Ascending aorta (tissue), 2 donors: ENCODE data around the gene VPS52. TPM values are rescaled to one million over a fixed set of nuclear protein-coding genes. Genes with fewer than 3 reads are reported as not detected.

Source experiments
- DNase-seq, 2 donors: peaks; one replicate each; pipeline ENCODE4 v3.0.0-alpha.2; 2019; ENCODE audit warnings: low spot score in 2 of 2
- H3K27ac ChIP-seq, 2 donors: fragments of 200-600 bp; sonication (generic); one replicate each; pipeline ENCODE4 v1.5.1; 2016 to 2017; ENCODE audit warnings: mild to moderate bottlenecking in 1 of 2
- H3K27me3 ChIP-seq: fragments of 200-600 bp; sonication (generic); one replicate; pipeline ENCODE4 v1.5.1; 2017
- H3K36me3 ChIP-seq, 2 donors: fragments of 200-600 bp; sonication (generic); one replicate each; pipeline ENCODE4 v1.5.1; 2016
- H3K4me1 ChIP-seq, 2 donors: fragments of 200-600 bp; sonication (generic); one replicate each; pipeline ENCODE4 v1.5.1; 2016 to 2017; ENCODE audit warnings: mild to moderate bottlenecking in 1 of 2
- H3K4me3 ChIP-seq, 2 donors: fragments of 200-600 bp; sonication (generic); one replicate each; pipeline ENCODE4 v1.5.1; 2016 to 2017; ENCODE audit warnings: mild to moderate bottlenecking in 1 of 2
- H3K9me3 ChIP-seq, 2 donors: fragments of 200-600 bp; sonication (generic); one replicate each; pipeline ENCODE4 v1.5.1; 2016
- intact Hi-C: fragments of 100-400 bp; cut with DNase I; formaldehyde crosslinking; loops from one replicate; pipeline ENCODE4 v1.15.1; 2023
- total RNA-seq: library from RNA; depleted of rRNA; stranded (reverse); fragments of >200 nt; gene quantifications from one replicate; pipeline ENCODE4 v1.1.0, GENCODE V29; 2016
- TF ChIP-seq, protein P1 (sequence below), 3 experiments: fragments of 200-600 bp in 2 of 3; fragments of 450-650 bp in 1 of 3; sonication (generic) in 2 of 3; IDR thresholded peaks; one replicate each; pipeline ENCODE4 v1.5.1; 2016 to 2019; ENCODE audit warnings: antibody characterized with exemption in 3 of 3, mild to moderate bottlenecking in 1 of 3, moderate library complexity in 1 of 3

Gene VPS52
- total RNA-seq, 1 donor from 2014 or later = 50.1 TPM

DNA sequence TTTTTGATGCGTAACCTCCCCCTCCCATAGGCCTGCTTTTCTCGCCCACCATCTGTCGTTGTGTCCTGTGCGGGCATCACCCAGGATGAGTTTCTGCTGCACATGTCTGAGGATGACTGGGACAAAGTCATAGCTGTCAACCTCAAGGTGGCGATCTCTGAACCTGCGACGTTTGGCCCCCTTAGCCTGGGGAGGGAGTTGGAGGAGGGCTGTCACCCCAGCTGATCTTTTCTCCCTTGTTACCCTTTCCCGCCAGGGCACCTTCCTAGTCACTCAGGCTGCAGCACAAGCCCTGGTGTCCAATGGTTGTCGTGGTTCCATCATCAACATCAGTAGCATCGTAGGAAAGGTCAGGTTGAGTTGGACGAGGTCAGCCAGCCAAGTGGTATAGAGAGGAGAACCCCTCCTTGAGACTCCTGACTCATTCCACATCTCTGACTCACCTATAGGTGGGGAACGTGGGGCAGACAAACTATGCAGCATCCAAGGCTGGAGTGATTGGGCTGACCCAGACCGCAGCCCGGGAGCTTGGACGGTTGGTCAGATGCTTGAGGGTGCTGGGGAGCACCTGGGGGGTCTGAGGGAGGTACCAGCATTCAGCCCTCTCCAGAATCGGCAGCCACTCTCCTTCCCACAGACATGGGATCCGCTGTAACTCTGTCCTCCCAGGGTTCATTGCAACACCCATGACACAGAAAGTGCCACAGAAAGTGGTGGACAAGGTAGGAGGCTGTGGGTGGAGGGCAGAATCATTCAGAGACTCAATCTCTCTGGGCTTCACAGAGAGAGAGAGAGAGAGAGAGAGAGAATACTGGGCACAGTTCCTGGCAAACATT is 66.3 kb downstream of the VPS52 start:
- DNase-seq = peak in 1 of 2 donors; percentile 55
- Histone ChIP-seq H3K4me3 (peak overlapping the region; percentile 49 to 59), H3K27me3 (no peaks in the 10 kb centered on the region), H3K4me1 (peaks cover 6 to 37% of the 10 kb centered on the region in 2 donors), H3K27ac (no peak overlapping the region), H3K36me3 (peaks cover 18 to 31% of the 10 kb centered on the region in 2 donors), H3K9me3 (no peaks in the 10 kb centered on the region)
- TF ChIP-seq, protein P1, sequence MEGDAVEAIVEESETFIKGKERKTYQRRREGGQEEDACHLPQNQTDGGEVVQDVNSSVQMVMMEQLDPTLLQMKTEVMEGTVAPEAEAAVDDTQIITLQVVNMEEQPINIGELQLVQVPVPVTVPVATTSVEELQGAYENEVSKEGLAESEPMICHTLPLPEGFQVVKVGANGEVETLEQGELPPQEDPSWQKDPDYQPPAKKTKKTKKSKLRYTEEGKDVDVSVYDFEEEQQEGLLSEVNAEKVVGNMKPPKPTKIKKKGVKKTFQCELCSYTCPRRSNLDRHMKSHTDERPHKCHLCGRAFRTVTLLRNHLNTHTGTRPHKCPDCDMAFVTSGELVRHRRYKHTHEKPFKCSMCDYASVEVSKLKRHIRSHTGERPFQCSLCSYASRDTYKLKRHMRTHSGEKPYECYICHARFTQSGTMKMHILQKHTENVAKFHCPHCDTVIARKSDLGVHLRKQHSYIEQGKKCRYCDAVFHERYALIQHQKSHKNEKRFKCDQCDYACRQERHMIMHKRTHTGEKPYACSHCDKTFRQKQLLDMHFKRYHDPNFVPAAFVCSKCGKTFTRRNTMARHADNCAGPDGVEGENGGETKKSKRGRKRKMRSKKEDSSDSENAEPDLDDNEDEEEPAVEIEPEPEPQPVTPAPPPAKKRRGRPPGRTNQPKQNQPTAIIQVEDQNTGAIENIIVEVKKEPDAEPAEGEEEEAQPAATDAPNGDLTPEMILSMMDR (IDR thresholded peaks at IDR 0.05) = no peak
- intact Hi-C loops = loop anchor here (5.0 kb wide), 2 partner anchors 187 to 207 kb away; partner anchors contain the start of genes KIFC1 and PHF1

DNA sequence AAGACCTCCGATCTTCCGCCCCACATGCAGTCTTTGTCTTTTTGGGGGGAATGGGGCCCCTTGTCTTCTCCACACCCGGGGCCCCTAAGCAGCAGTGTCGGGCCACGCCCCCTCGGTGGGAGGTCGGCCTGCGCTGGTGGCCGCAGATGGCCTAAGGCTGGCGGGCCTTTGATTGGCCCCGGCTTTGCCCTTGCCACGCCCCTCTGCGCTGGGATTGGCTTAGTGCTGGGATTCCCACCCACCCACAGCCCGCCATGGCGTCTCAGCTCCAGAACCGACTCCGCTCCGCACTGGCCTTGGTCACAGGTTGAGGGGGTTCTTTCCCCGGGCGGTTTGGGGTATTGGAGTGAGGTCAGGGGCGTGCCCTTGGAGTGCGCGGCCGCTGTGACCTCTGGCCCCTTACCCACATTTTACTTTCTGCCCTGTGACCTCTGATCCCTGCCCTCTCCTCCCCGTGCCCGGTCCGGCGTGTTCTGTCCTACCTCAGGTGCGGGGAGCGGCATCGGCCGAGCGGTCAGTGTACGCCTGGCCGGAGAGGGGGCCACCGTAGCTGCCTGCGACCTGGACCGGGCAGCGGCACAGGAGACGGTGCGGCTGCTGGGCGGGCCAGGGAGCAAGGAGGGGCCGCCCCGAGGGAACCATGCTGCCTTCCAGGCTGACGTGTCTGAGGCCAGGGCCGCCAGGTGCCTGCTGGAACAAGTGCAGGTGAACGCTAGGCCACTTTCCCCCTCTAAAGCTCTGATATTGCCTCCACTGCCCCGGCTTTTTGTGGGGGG is 67.1 kb downstream of the VPS52 start, which contains the start of gene HSD17B8:
Gene HSD17B8, plus strand, starts transcription at position 241 of the 776 bp plus-strand sequence. Its CDS starts 14 bp downstream, at position 255.
- H3K36me3 ChIP-seq = peaks cover 18 to 22% of the 10 kb centered on the region in 2 donors
- H3K4me3 ChIP-seq = peak within 1 kb of the TSS; percentile 49 to 59
- no peak within 1 kb of the TSS for H3K27ac ChIP-seq
- H3K4me1 ChIP-seq = peaks cover 6 to 37% of the 10 kb centered on the region in 2 donors
- DNase-seq = peak; percentile 76 to 97
- no peaks in the 10 kb centered on the region for H3K27me3 ChIP-seq
- TF ChIP-seq, protein P1 (IDR thresholded peaks at IDR 0.05) = no peak
- intact Hi-C loops = loop anchor here (5.0 kb wide), 4 partner anchors 113 to 232 kb away; partner anchors contain the start of genes KIFC1, PHF1 and ZBTB22
- H3K9me3 ChIP-seq = no peaks in the 10 kb centered on the region

DNA sequence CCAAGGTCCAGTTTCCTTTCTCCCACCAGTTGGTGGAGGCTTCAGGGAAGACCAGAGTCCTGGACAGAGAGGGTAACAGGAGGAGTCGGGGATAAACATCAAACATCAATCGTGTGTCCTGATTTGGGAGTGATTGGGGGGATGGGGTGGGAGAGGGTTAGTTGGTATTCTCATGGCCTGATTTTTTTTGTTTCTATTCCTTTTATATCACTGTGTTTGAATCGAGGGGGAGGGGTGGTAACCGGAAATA is 67.6 kb downstream of the VPS52 start:
- TF ChIP-seq, protein P1 (IDR thresholded peaks at IDR 0.05) = no peak
- DNase-seq = no peak
- intact Hi-C loops = loop anchor here (5.0 kb wide), 2 partner anchors 113 to 232 kb away; partner anchors contain the start of gene ZBTB22
- H3K9me3 ChIP-seq = no peaks in the 10 kb centered on the region
- H3K27ac ChIP-seq = no peak overlapping the region
- peaks cover 9 to 39% of the 10 kb centered on the region in 2 donors for H3K4me1 ChIP-seq
- peak overlapping the region; percentile 49 to 59 for H3K4me3 ChIP-seq
- H3K27me3 ChIP-seq = no peaks in the 10 kb centered on the region
- peaks cover 18 to 21% of the 10 kb centered on the region in 2 donors for H3K36me3 ChIP-seq

DNA sequence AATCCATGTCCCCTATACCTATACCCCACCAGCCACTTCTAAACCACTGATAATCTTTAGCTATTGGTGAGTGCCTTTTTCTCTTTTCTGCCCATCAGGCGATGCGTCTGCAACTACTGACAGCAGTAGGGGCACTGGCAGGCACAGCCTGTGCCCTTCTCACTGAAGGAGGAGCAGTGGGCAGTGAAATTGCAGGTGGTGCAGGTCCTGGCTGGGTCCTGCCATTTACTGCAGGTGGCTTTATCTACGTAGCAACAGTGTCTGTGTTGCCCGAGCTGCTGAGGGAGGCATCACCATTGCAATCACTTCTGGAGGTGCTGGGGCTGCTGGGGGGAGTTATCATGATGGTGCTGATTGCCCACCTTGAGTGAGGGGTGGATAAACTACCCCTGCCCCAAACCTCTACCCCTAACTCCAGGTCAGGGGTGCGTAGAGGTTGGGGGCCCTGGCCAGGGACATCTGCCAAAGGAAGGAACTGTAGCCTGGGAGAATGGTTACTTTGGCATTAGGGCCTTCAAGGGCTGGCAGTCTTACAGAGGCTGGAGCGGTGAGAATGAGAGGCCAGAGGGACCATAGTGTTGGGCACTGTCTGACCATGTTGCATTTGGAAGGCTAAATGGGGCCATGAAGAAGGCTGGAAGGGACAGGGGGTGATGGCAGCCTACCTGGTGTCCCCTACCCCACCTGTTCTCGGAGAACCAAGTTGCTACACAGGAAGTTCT is 68.1 kb downstream of the VPS52 start:
- intact Hi-C loops = loop anchor here (5.0 kb wide), 2 partner anchors 114 to 231 kb away; partner anchors contain the start of gene ZBTB22
- Histone ChIP-seq H3K4me1 (peaks cover 11 to 39% of the 10 kb centered on the region in 2 donors), H3K36me3 (peaks cover 18 to 21% of the 10 kb centered on the region in 2 donors), H3K4me3 (peak overlapping the region in 1 of 2 donors; percentile 59), H3K9me3 (no peaks in the 10 kb centered on the region), H3K27me3 (no peaks in the 10 kb centered on the region), H3K27ac (no peak overlapping the region)
- DNase-seq = peak in 1 of 2 donors; percentile 50
- TF ChIP-seq, protein P1 (IDR thresholded peaks at IDR 0.05) = no peak

DNA sequence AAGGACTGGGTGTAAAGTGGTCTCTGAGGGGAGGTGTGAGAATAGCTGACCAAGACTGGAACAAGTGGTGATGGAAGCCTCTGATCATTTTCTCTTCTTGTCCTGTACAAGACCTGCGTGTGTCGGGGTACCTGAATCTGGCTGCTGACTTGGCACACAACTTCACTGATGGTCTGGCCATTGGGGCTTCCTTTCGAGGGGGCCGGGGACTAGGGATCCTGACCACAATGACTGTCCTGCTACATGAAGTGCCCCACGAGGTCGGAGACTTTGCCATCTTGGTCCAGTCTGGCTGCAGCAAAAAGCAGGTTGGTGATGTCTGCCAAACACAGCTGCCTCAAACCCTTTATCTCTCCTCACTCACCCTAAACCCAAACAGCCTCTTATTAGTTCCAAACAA is 68.9 kb downstream of the VPS52 start:
- peak in 1 of 2 donors; percentile 56 for DNase-seq
- TF ChIP-seq, protein P1 (IDR thresholded peaks at IDR 0.05) = no peak
- Histone ChIP-seq H3K36me3 (peaks cover 18 to 21% of the 10 kb centered on the region in 2 donors), H3K4me3 (peak overlapping the region in 1 of 2 donors; percentile 91), H3K27ac (no peak overlapping the region), H3K4me1 (peaks cover 16 to 42% of the 10 kb centered on the region in 2 donors), H3K27me3 (no peaks in the 10 kb centered on the region), H3K9me3 (no peaks in the 10 kb centered on the region)
- intact Hi-C loops = loop anchor here (5.0 kb wide), 2 partner anchors 115 to 230 kb away; partner anchors contain the start of gene ZBTB22
